ENCODE results near the gene IL21.
"Not testable (repeated sequence)": the region's sequence is repeated elsewhere in the genome, so short reads cannot be mapped to it uniquely, and the experiment has no call there.

Gene IL21

GRCh38 chr4:122661176-122662160 is 40.6 kb upstream of the IL21 start:
- H3K4me1 ChIP-seq = no peaks in the 10 kb centered on the region
- TF ChIP-seq Cebpa-rat (IDR thresholded peaks at IDR 0.05) = no peak
- peaks cover 7 to 17% (median 12%) of the 10 kb centered on the region in 11 experiments; a peak in 19 of 22 replicates for H3K9me3 ChIP-seq (replicated peaks in 1 of 11)
- H3K27ac ChIP-seq = no peak overlapping the region
- H3K27me3 ChIP-seq = no peaks in the 10 kb centered on the region
- no peak overlapping the region for H3K4me2 ChIP-seq
- no peaks in the 10 kb centered on the region for H3K36me3 ChIP-seq
- H3K9ac ChIP-seq = no peak overlapping the region
- no peak overlapping the region for H3K4me3 ChIP-seq
- H4K20me1 ChIP-seq = no peaks in the 10 kb centered on the region

GRCh38 chr4:122658818-122659295 is 38.0 kb upstream of the IL21 start:
- Histone ChIP-seq H3K4me2 (no peak overlapping the region), H3K9ac (no peak overlapping the region), H3K27me3 (no peaks in the 10 kb centered on the region), H3K36me3 (no peaks in the 10 kb centered on the region), H3K4me1 (no peaks in the 10 kb centered on the region), H3K4me3 (no peak overlapping the region), H4K20me1 (no peaks in the 10 kb centered on the region), H3K9me3 (replicated peaks in 1 of 11) (peaks cover 7 to 17% (median 12%) of the 10 kb centered on the region in 11 experiments; a peak in 19 of 22 replicates), H3K27ac (no peak overlapping the region)
- TF ChIP-seq Cebpa-rat (IDR thresholded peaks at IDR 0.05) = no peak

- Histone ChIP-seq H3K36me3 (no peaks in the 10 kb centered on the region), H3K27ac (no peak overlapping the region), H3K4me3 (no peak overlapping the region), H3K4me1 (no peaks in the 10 kb centered on the region), H4K20me1 (no peaks in the 10 kb centered on the region), H3K27me3 (no peaks in the 10 kb centered on the region), H3K4me2 (no peak overlapping the region), H3K9ac (no peak overlapping the region), H3K9me3 (replicated peaks in 1 of 11) (peaks cover 7 to 17% (median 12%) of the 10 kb centered on the region in 11 experiments; a peak in 19 of 22 replicates)
- TF ChIP-seq Cebpa-rat (IDR thresholded peaks at IDR 0.05) = no peak
These were observed 37.5 kb upstream of the IL21 start for GRCh38 chr4:122658377-122658776.

- no peak for TF ChIP-seq Cebpa-rat (IDR thresholded peaks at IDR 0.05)
- peaks cover 7 to 17% (median 12%) of the 10 kb centered on the region in 11 experiments; a peak in 19 of 22 replicates for H3K9me3 ChIP-seq (replicated peaks in 1 of 11)
- no peaks in the 10 kb centered on the region for H4K20me1 ChIP-seq
- no peak overlapping the region for H3K4me3 ChIP-seq
- H3K36me3 ChIP-seq = no peaks in the 10 kb centered on the region
- no peaks in the 10 kb centered on the region for H3K4me1 ChIP-seq
- H3K4me2 ChIP-seq = no peak overlapping the region
- no peak overlapping the region for H3K27ac ChIP-seq
- no peaks in the 10 kb centered on the region for H3K27me3 ChIP-seq
- no peak overlapping the region for H3K9ac ChIP-seq
These were observed 36.7 kb upstream of the IL21 start for GRCh38 chr4:122657553-122657952.

- not testable (repeated sequence) for H3K9ac ChIP-seq, H3K4me3 ChIP-seq, H3K27me3 ChIP-seq, H3K4me2 ChIP-seq, H3K36me3 ChIP-seq, H3K27ac ChIP-seq, H3K4me1 ChIP-seq, H4K20me1 ChIP-seq
- peaks cover 7 to 17% (median 12%) of the 10 kb centered on the region in 11 experiments; a peak in 19 of 22 replicates for H3K9me3 ChIP-seq (replicated peaks in 1 of 11)
These were observed 35.7 kb upstream of the IL21 start for GRCh38 chr4:122656583-122656982.

GRCh38 chr4:122652379-122652778 is 31.5 kb upstream of the IL21 start:
- no peaks in the 10 kb centered on the region for H3K27me3 ChIP-seq
- no peaks in the 10 kb centered on the region for H4K20me1 ChIP-seq
- H3K27ac ChIP-seq = no peak overlapping the region
- no peak overlapping the region for H3K4me2 ChIP-seq
- H3K9ac ChIP-seq = no peak overlapping the region
- H3K36me3 ChIP-seq = no peaks in the 10 kb centered on the region
- no peak overlapping the region for H3K4me3 ChIP-seq
- TF ChIP-seq Cebpa-rat (IDR thresholded peaks at IDR 0.05) = no peak
- H3K4me1 ChIP-seq = no peaks in the 10 kb centered on the region
- peaks cover 0 to 9% (median 8%) of the 10 kb centered on the region in 11 experiments; a peak in 18 of 22 replicates for H3K9me3 ChIP-seq (replicated peaks in 1 of 11)

- no peak overlapping the region for H3K4me2 ChIP-seq
- H3K27me3 ChIP-seq = no peaks in the 10 kb centered on the region
- no peaks in the 10 kb centered on the region for H3K9me3 ChIP-seq (replicated peaks in 1 of 11)
- no peaks in the 10 kb centered on the region for H3K4me1 ChIP-seq
- H3K9ac ChIP-seq = no peak overlapping the region
- H4K20me1 ChIP-seq = no peaks in the 10 kb centered on the region
- no peak for TF ChIP-seq Cebpa-rat (IDR thresholded peaks at IDR 0.05)
- H3K4me3 ChIP-seq = no peak overlapping the region
- no peak overlapping the region for H3K27ac ChIP-seq
- no peaks in the 10 kb centered on the region for H3K36me3 ChIP-seq
These were observed 29.3 kb upstream of the IL21 start for GRCh38 chr4:122650148-122650547.

- no peaks in the 10 kb centered on the region for H3K4me1 ChIP-seq
- H3K27me3 ChIP-seq = no peaks in the 10 kb centered on the region
- no peak for TF ChIP-seq Cebpa-rat (IDR thresholded peaks at IDR 0.05)
- no peak overlapping the region for H3K27ac ChIP-seq
- H3K4me2 ChIP-seq = no peak overlapping the region
- H4K20me1 ChIP-seq = no peaks in the 10 kb centered on the region
- no peaks in the 10 kb centered on the region for H3K36me3 ChIP-seq
- no peak overlapping the region for H3K4me3 ChIP-seq
- H3K9me3 ChIP-seq (replicated peaks in 1 of 11) = no peaks in the 10 kb centered on the region
- H3K9ac ChIP-seq = no peak overlapping the region
These were observed 26.8 kb upstream of the IL21 start for GRCh38 chr4:122647656-122648055.

- H4K20me1 ChIP-seq = no peaks in the 10 kb centered on the region
- H3K4me3 ChIP-seq = no peak overlapping the region
- no peak for TF ChIP-seq Cebpa-rat (IDR thresholded peaks at IDR 0.05)
- no peak overlapping the region for H3K4me2 ChIP-seq
- H3K36me3 ChIP-seq = no peaks in the 10 kb centered on the region
- H3K27me3 ChIP-seq = no peaks in the 10 kb centered on the region
- H3K9me3 ChIP-seq (replicated peaks in 1 of 11) = no peaks in the 10 kb centered on the region
- no peak overlapping the region for H3K27ac ChIP-seq
- H3K9ac ChIP-seq = no peak overlapping the region
- H3K4me1 ChIP-seq = no peaks in the 10 kb centered on the region
These were observed 22.4 kb upstream of the IL21 start for GRCh38 chr4:122643257-122643656.

GRCh38 chr4:122639181-122639580 is 18.3 kb upstream of the IL21 start:
- Histone ChIP-seq H4K20me1 (no peaks in the 10 kb centered on the region), H3K9me3 (replicated peaks in 1 of 11) (no peaks in the 10 kb centered on the region), H3K36me3 (no peaks in the 10 kb centered on the region), H3K4me1 (peaks cover 0 to 10% (median 0%) of the 10 kb centered on the region in 10 experiments; a peak in 2 of 20 replicates), H3K9ac (no peak overlapping the region), H3K4me3 (no peak overlapping the region), H3K27me3 (no peaks in the 10 kb centered on the region), H3K27ac (no peak overlapping the region), H3K4me2 (no peak overlapping the region)
- TF ChIP-seq Cebpa-rat (IDR thresholded peaks at IDR 0.05) = no peak
